ENCODE data around the gene GID8. TPM values are rescaled to one million over a fixed set of nuclear protein-coding genes. Genes with fewer than 3 reads are reported as not detected.
A peak's percentile ranks its signal among the peaks of the same experiment; 100 is the strongest.

GID8 gene
- total RNA-seq, 1 donor from 2014 or later, result 48.7 TPM

DNA sequence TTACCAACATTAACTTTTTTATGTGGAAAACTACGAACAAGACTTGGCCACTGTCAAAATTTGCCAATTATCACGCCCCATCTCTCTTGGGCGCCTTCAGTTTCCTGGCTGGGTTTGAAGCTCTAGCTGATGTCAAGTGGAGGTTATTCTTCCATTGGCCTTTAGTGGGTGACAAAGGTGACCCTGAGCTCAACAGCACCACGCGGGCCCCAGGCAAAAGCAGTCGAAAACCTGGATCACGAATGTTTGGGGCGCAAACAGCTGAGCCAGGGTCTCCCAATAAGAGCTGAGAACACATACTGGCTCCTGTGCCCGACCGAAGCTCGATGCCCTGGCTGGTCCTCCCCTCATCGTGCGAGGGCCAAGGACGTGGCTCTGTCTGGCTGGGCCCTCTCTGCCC, 41.4 kb downstream of the GID8 start:
- no peak overlapping the region for H3K27ac ChIP-seq
- Mint-ChIP-seq H3K4me1 (peaks cover 52% of the 10 kb centered on the region), H3K27me3 (ENCODE audit: insufficient read depth, low read depth) (peaks cover 35% of the 10 kb centered on the region), H3K9me3 (no peaks in the 10 kb centered on the region), H3K4me3 (no peak overlapping the region), H3K36me3 (no peaks in the 10 kb centered on the region), H3K27ac (no peak overlapping the region)
- no peak overlapping the region for H2AFZ ChIP-seq (replicated peaks)
- H3K4me3 ChIP-seq, result no peak overlapping the region
- H3K79me2 ChIP-seq (ENCODE audit: low read depth), result no peaks in the 10 kb centered on the region
- no peak overlapping the region for H3K9ac ChIP-seq
- no peak overlapping the region for H3K4me2 ChIP-seq
- no peaks in the 10 kb centered on the region for H3K36me3 ChIP-seq
- TF ChIP-seq EZH2phosphoT487 (IDR thresholded peaks at IDR 0.05), result no peak
- H3F3A ChIP-seq (ENCODE audit: low read depth), result peaks cover 15% of the 10 kb centered on the region
- peaks cover 28% of the 10 kb centered on the region for H3K4me1 ChIP-seq
- H3K9me3 ChIP-seq (ENCODE audit: low read depth), result no peaks in the 10 kb centered on the region
- H3K27me3 ChIP-seq, result peaks cover 38% of the 10 kb centered on the region
- DNase-seq (ENCODE audit: low spot score), result no peak
- peaks cover 3% of the 10 kb centered on the region for H4K20me1 ChIP-seq (ENCODE audit: low read depth)

- no peak overlapping the region for H3K4me3 ChIP-seq
- Mint-ChIP-seq H3K9me3 (no peaks in the 10 kb centered on the region), H3K27ac (no peak overlapping the region), H3K27me3 (ENCODE audit: insufficient read depth, low read depth) (peaks cover 33% of the 10 kb centered on the region), H3K4me3 (no peak overlapping the region), H3K36me3 (no peaks in the 10 kb centered on the region), H3K4me1 (peaks cover 53% of the 10 kb centered on the region)
- no peaks in the 10 kb centered on the region for H4K20me1 ChIP-seq (ENCODE audit: low read depth)
- TF ChIP-seq, protein P1, sequence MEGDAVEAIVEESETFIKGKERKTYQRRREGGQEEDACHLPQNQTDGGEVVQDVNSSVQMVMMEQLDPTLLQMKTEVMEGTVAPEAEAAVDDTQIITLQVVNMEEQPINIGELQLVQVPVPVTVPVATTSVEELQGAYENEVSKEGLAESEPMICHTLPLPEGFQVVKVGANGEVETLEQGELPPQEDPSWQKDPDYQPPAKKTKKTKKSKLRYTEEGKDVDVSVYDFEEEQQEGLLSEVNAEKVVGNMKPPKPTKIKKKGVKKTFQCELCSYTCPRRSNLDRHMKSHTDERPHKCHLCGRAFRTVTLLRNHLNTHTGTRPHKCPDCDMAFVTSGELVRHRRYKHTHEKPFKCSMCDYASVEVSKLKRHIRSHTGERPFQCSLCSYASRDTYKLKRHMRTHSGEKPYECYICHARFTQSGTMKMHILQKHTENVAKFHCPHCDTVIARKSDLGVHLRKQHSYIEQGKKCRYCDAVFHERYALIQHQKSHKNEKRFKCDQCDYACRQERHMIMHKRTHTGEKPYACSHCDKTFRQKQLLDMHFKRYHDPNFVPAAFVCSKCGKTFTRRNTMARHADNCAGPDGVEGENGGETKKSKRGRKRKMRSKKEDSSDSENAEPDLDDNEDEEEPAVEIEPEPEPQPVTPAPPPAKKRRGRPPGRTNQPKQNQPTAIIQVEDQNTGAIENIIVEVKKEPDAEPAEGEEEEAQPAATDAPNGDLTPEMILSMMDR (IDR thresholded peaks at IDR 0.05), result no peak
- no peak for TF ChIP-seq EZH2phosphoT487 (IDR thresholded peaks at IDR 0.05)
- no peak for TF ChIP-seq EZH2 (IDR thresholded peaks at IDR 0.05)
- H3K4me1 ChIP-seq, result peaks cover 29% of the 10 kb centered on the region
- peak; percentile 42 for DNase-seq (ENCODE audit: low spot score)
- H3K4me2 ChIP-seq, result no peak overlapping the region
- H3K9me3 ChIP-seq (ENCODE audit: low read depth), result no peaks in the 10 kb centered on the region
- H3F3A ChIP-seq (ENCODE audit: low read depth), result peaks cover 16% of the 10 kb centered on the region
- peaks cover 32% of the 10 kb centered on the region for H3K27me3 ChIP-seq
- H3K36me3 ChIP-seq, result no peaks in the 10 kb centered on the region
- H3K79me2 ChIP-seq (ENCODE audit: low read depth), result no peaks in the 10 kb centered on the region
- no peak overlapping the region for H2AFZ ChIP-seq (replicated peaks)
- no peak overlapping the region for H3K27ac ChIP-seq
- no peak overlapping the region for H3K9ac ChIP-seq
These were observed 42.0 kb downstream of the GID8 start for GRCh38 chr20:62979876-62980373.

DNA sequence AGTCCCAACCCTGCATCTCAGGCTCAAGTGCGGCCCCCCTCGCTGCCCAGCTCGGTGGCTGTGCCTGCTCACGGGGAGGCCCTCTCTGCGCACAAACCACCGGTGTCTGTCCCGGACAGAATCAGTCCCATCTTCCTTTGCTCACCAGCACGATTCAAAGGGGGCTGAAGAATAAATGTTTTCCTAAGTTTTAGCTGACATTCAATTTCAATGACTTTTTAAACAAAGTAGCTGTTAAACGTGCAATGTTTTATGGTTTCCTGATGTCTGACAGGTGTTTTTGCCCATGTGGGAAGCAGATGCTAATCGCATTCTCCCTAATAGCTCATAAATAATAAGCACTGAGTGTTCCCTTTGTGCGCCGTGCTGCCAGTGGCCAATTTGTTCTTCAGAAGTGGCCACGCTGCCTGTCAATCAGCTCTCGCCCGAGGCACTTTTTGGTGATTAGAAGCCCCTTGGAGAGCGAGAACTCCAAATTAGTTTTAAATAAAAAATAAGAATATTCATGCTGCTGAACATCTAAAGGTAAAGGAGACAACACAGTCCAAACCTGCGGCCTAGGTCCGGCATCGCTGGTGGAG, 42.5 kb downstream of the GID8 start:
- no peak for DNase-seq (ENCODE audit: low spot score)
- Histone ChIP-seq H2AFZ (replicated peaks) (no peak overlapping the region), H3K9ac (no peak overlapping the region), H3K79me2 (ENCODE audit: low read depth) (no peaks in the 10 kb centered on the region), H3K4me3 (no peak overlapping the region), H3K27me3 (peaks cover 26% of the 10 kb centered on the region), H4K20me1 (ENCODE audit: low read depth) (no peaks in the 10 kb centered on the region), H3K9me3 (ENCODE audit: low read depth) (no peaks in the 10 kb centered on the region), H3K4me2 (no peak overlapping the region), H3K27ac (no peak overlapping the region), H3K4me1 (peaks cover 33% of the 10 kb centered on the region), H3K36me3 (no peaks in the 10 kb centered on the region), H3F3A (ENCODE audit: low read depth) (peaks cover 18% of the 10 kb centered on the region)
- peaks cover 33% of the 10 kb centered on the region for H3K27me3 Mint-ChIP-seq (ENCODE audit: insufficient read depth, low read depth)
- H3K36me3 Mint-ChIP-seq, result no peaks in the 10 kb centered on the region
- H3K4me3 Mint-ChIP-seq, result no peak overlapping the region
- peak overlapping the region; percentile 53 for H3K27ac Mint-ChIP-seq
- H3K4me1 Mint-ChIP-seq, result peaks cover 55% of the 10 kb centered on the region
- no peaks in the 10 kb centered on the region for H3K9me3 Mint-ChIP-seq
- TF ChIP-seq EZH2 (IDR thresholded peaks at IDR 0.05) (no peak), EZH2phosphoT487 (IDR thresholded peaks at IDR 0.05) (no peak)
- TF ChIP-seq, protein P1 (IDR thresholded peaks at IDR 0.05), result no peak

- H2AFZ ChIP-seq (replicated peaks), result no peak overlapping the region
- H4K20me1 ChIP-seq (ENCODE audit: low read depth), result no peaks in the 10 kb centered on the region
- Mint-ChIP-seq H3K4me3 (peak overlapping the region; percentile 50), H3K4me1 (peaks cover 55% of the 10 kb centered on the region), H3K36me3 (no peaks in the 10 kb centered on the region), H3K9me3 (no peaks in the 10 kb centered on the region), H3K27me3 (ENCODE audit: insufficient read depth, low read depth) (peaks cover 28% of the 10 kb centered on the region), H3K27ac (no peak overlapping the region)
- H3K4me1 ChIP-seq, result peaks cover 33% of the 10 kb centered on the region
- TF ChIP-seq, protein P1 (IDR thresholded peaks at IDR 0.05), result no peak
- TF ChIP-seq EZH2phosphoT487 (IDR thresholded peaks at IDR 0.05) (no peak), EZH2 (IDR thresholded peaks at IDR 0.05) (no peak)
- peak; percentile 69 for DNase-seq (ENCODE audit: low spot score)
- H3K4me2 ChIP-seq, result no peak overlapping the region
- H3K27ac ChIP-seq, result no peak overlapping the region
- peaks cover 21% of the 10 kb centered on the region for H3K27me3 ChIP-seq
- no peaks in the 10 kb centered on the region for H3K36me3 ChIP-seq
- H3F3A ChIP-seq (ENCODE audit: low read depth), result peaks cover 18% of the 10 kb centered on the region
- H3K9me3 ChIP-seq (ENCODE audit: low read depth), result no peaks in the 10 kb centered on the region
- no peak overlapping the region for H3K9ac ChIP-seq
- H3K79me2 ChIP-seq (ENCODE audit: low read depth), result no peaks in the 10 kb centered on the region
- H3K4me3 ChIP-seq, result no peak overlapping the region
These were observed 43.0 kb downstream of the GID8 start for GRCh38 chr20:62980970-62981369.

Measured in neural progenitor cell (in vitro differentiated cells).